Vagina (tissue), 2 donors: ENCODE data around the gene OR1C1. TPM values are rescaled to one million over a fixed set of nuclear protein-coding genes. Genes with fewer than 3 reads are reported as not detected.
"Not testable (repeated sequence)": the region's sequence is repeated elsewhere in the genome, so short reads cannot be mapped to it uniquely, and the experiment has no call there.

Experiments
- DNase-seq, 2 donors: peaks; one replicate each; pipeline ENCODE4 v3.0.0-alpha.2; 2017; ENCODE audit errors: extremely low spot score in 2 of 2
- H3K27ac ChIP-seq: fragments of 200-600 bp; sonication (generic); one replicate; pipeline ENCODE4 v1.5.1; 2019
- H3K27me3 ChIP-seq: fragments of 200-600 bp; sonication (generic); one replicate; pipeline ENCODE4 v1.5.1; 2019
- H3K36me3 ChIP-seq, 2 donors: fragments of 200-600 bp; sonication (generic); one replicate each; pipeline ENCODE4 v1.5.1; 2017 to 2019
- H3K4me1 ChIP-seq: fragments of 200-600 bp; sonication (generic); one replicate; pipeline ENCODE4 v1.5.1; 2019
- H3K4me3 ChIP-seq, 2 donors: fragments of 200-600 bp; sonication (generic); 1 replicate in 1 of 2; 2 replicates in 1 of 2; pipeline ENCODE4 v1.5.1; 2016 to 2019
- H3K9me3 ChIP-seq: fragments of 200-600 bp; sonication (generic); one replicate; pipeline ENCODE4 v1.5.1; 2019
- CTCF ChIP-seq, 3 experiments: fragments of 450-650 bp in 2 of 3; fragments of 200-600 bp in 1 of 3; sonication (generic) in 1 of 3; IDR thresholded peaks; one replicate each; pipeline ENCODE4 v1.5.1; 2017 to 2019; ENCODE audit warnings: antibody characterized with exemption in 3 of 3, mild to moderate bottlenecking in 2 of 3, moderate library complexity in 2 of 3
- POLR2A ChIP-seq, 2 donors: fragments of 450-650 bp; IDR thresholded peaks; one replicate each; pipeline ENCODE4 v1.6.1; 2017; ENCODE audit warnings: antibody characterized with exemption in 2 of 2, mild to moderate bottlenecking in 2 of 2, moderate library complexity in 2 of 2
- POLR2AphosphoS5 ChIP-seq, 2 donors: sonication (generic); formaldehyde crosslinking; IDR thresholded peaks; one replicate each; pipeline ENCODE4 v1.9.0; 2017; ENCODE audit warnings: antibody characterized with exemption in 2 of 2, mild to moderate bottlenecking in 2 of 2, low read depth in 1 of 2; ENCODE audit not compliant: insufficient read depth in 1 of 2
- intact Hi-C: fragments of 100-400 bp; cut with DNase I; formaldehyde crosslinking; loops from one replicate; pipeline ENCODE4 v1.15.1; 2023
- total RNA-seq: library from RNA; depleted of rRNA; stranded (reverse); fragments of >200 nt; gene quantifications from one replicate; pipeline ENCODE4 v1.2.3, GENCODE V29; 2016

The OR1C1 gene
- total RNA-seq, 1 donor from 2014 or later = not detected

GRCh38 chr1:247748041-247748440 is 12.3 kb downstream of the OR1C1 start, which contains the start of gene OR14A2:
Gene OR14A2, minus strand, starts transcription at chr1:247748141.
- Histone ChIP-seq H3K4me3 (no peak within 1 kb of the TSS), H3K4me1 (no peaks in the 10 kb centered on the region), H3K36me3 (no peaks in the 10 kb centered on the region), H3K27ac (no peak within 1 kb of the TSS), H3K9me3 (no peaks in the 10 kb centered on the region), H3K27me3 (no peaks in the 10 kb centered on the region)
- intact Hi-C loops = no loop called here
- DNase-seq = no peak
- TF ChIP-seq POLR2AphosphoS5 (IDR thresholded peaks at IDR 0.05; ENCODE audit: insufficient read depth in 1 of 2, low read depth in 1 of 2) (no peak), CTCF (IDR thresholded peaks at IDR 0.05) (no peak), POLR2A (IDR thresholded peaks at IDR 0.05) (no peak)

GRCh38 chr1:247747616-247748015 is 12.7 kb downstream of the OR1C1 start:
- H3K4me1 ChIP-seq = no peaks in the 10 kb centered on the region
- TF ChIP-seq CTCF (IDR thresholded peaks at IDR 0.05) (no peak), POLR2A (IDR thresholded peaks at IDR 0.05) (no peak), POLR2AphosphoS5 (IDR thresholded peaks at IDR 0.05; ENCODE audit: insufficient read depth in 1 of 2, low read depth in 1 of 2) (no peak)
- no peaks in the 10 kb centered on the region for H3K27me3 ChIP-seq
- no peaks in the 10 kb centered on the region for H3K9me3 ChIP-seq
- no peak for DNase-seq
- H3K27ac ChIP-seq = no peak overlapping the region
- no peaks in the 10 kb centered on the region for H3K36me3 ChIP-seq
- H3K4me3 ChIP-seq = no peak overlapping the region
- intact Hi-C loops = no loop called here

- DNase-seq = no peak
- Histone ChIP-seq H3K27ac (no peak overlapping the region), H3K4me1 (no peaks in the 10 kb centered on the region), H3K36me3 (no peaks in the 10 kb centered on the region), H3K9me3 (no peaks in the 10 kb centered on the region), H3K27me3 (no peaks in the 10 kb centered on the region), H3K4me3 (no peak overlapping the region)
- intact Hi-C loops = no loop called here
- TF ChIP-seq POLR2AphosphoS5 (IDR thresholded peaks at IDR 0.05; ENCODE audit: insufficient read depth in 1 of 2, low read depth in 1 of 2) (no peak), CTCF (IDR thresholded peaks at IDR 0.05) (no peak), POLR2A (IDR thresholded peaks at IDR 0.05) (no peak)
Measured at GRCh38 chr1:247746391-247746935, 13.9 kb downstream of the OR1C1 start.

GRCh38 chr1:247742215-247742760 is 18.1 kb downstream of the OR1C1 start:
- H3K9me3 ChIP-seq, H3K27ac ChIP-seq, DNase-seq, H3K4me3 ChIP-seq, H3K27me3 ChIP-seq, H3K36me3 ChIP-seq, H3K4me1 ChIP-seq, intact Hi-C loops: not testable (repeated sequence)

- no peaks in the 10 kb centered on the region for H3K9me3 ChIP-seq
- TF ChIP-seq POLR2AphosphoS5 (IDR thresholded peaks at IDR 0.05; ENCODE audit: insufficient read depth in 1 of 2, low read depth in 1 of 2) (no peak), CTCF (IDR thresholded peaks at IDR 0.05) (no peak), POLR2A (IDR thresholded peaks at IDR 0.05) (no peak)
- H3K27me3 ChIP-seq = no peaks in the 10 kb centered on the region
- no peaks in the 10 kb centered on the region for H3K4me1 ChIP-seq
- H3K27ac ChIP-seq = no peak overlapping the region
- H3K4me3 ChIP-seq = no peak overlapping the region
- DNase-seq = no peak
- intact Hi-C loops = no loop called here
- no peaks in the 10 kb centered on the region for H3K36me3 ChIP-seq
Measured at GRCh38 chr1:247741756-247742155, 18.6 kb downstream of the OR1C1 start.
